Heart left ventricle (tissue), 13 donors: ENCODE measurements around the gene FSD1.

Experiments
- POLR2A ChIP-seq, 2 donors: fragments of 450-650 bp; IDR thresholded peaks; one replicate each; pipeline ENCODE4 v1.6.1; 2017; ENCODE audit warnings: antibody characterized with exemption in 2 of 2, mild to moderate bottlenecking in 2 of 2, moderate library complexity in 2 of 2
- TF ChIP-seq, protein P1 (sequence below), 12 donors: fragments of 200-600 bp; sonication (generic) in 4 of 12; IDR thresholded peaks; one replicate each; pipeline versions ENCODE4 v1.5.0 to v1.8.0; 2018 to 2022; ENCODE audit warnings: antibody characterized with exemption in 12 of 12, mild to moderate bottlenecking in 5 of 12
- donor health status: ischemic (EF 13 %, LVEDD 7.1; RV severe dilation, severe dysfunction).
- donor health status: DM: no; HTN: yes; CAD: no.
- donor health status: DM: no; HTN: no; CAD: no.
- donor health status: ischemic (EF 25% LVEDD 6.9; RV normal size, moderate dysfunction).
- donor health status: ischemic (EF 25% LVEDD 5.7; RV mildly dilated, moderate dysfunction).
- donor health status: ischemic (EF 35%, LVEDD 5.7; RV mildly dilated, moderate dysfunction).
- donor health status: nonischemic (EF 11% LVEDD 7.7; RV severe dilation, severe dysfunction).
- donor health status: DM: yes; HTN: yes; CAD: no.
- donor health status: PGD.
- donor health status: ischemic (EF 29% LVEDD 5.4; RV normal size, mild dysfunction).
- donor health status: nonischemic (EF 23%, LVEDD 6.1; RV moderate dilation, normal function).

DNA sequence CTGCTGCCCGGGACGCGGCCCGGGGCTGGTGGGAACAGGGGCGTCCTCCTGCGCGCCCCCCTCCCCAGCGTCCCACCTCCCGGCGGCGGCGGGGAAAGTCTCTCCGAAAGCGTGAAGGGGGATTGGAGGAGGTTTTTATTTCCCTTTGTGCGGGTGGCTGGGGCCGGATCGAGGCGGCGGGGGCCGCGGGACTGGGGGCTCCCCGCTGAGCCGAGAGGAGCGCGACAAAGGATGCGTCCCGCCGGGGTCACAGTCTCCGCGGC, 25.2 kb upstream of the FSD1 start:
- TF ChIP-seq, protein P1, sequence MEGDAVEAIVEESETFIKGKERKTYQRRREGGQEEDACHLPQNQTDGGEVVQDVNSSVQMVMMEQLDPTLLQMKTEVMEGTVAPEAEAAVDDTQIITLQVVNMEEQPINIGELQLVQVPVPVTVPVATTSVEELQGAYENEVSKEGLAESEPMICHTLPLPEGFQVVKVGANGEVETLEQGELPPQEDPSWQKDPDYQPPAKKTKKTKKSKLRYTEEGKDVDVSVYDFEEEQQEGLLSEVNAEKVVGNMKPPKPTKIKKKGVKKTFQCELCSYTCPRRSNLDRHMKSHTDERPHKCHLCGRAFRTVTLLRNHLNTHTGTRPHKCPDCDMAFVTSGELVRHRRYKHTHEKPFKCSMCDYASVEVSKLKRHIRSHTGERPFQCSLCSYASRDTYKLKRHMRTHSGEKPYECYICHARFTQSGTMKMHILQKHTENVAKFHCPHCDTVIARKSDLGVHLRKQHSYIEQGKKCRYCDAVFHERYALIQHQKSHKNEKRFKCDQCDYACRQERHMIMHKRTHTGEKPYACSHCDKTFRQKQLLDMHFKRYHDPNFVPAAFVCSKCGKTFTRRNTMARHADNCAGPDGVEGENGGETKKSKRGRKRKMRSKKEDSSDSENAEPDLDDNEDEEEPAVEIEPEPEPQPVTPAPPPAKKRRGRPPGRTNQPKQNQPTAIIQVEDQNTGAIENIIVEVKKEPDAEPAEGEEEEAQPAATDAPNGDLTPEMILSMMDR (IDR thresholded peaks at IDR 0.05) = no peak
- no peak for TF ChIP-seq POLR2A (IDR thresholded peaks at IDR 0.05)
